HG03432 (cell line): Measurements from ENCODE around the gene LSMEM2.

Source experiments
- ATAC-seq: cut with Tn5 transposase; IDR thresholded peaks from one replicate; pipeline ENCODE4 v1.9.1; 2021; ENCODE audit warnings: mild to moderate bottlenecking, moderate library complexity; ENCODE audit not compliant: unreplicated experiment

LSMEM2 gene

DNA sequence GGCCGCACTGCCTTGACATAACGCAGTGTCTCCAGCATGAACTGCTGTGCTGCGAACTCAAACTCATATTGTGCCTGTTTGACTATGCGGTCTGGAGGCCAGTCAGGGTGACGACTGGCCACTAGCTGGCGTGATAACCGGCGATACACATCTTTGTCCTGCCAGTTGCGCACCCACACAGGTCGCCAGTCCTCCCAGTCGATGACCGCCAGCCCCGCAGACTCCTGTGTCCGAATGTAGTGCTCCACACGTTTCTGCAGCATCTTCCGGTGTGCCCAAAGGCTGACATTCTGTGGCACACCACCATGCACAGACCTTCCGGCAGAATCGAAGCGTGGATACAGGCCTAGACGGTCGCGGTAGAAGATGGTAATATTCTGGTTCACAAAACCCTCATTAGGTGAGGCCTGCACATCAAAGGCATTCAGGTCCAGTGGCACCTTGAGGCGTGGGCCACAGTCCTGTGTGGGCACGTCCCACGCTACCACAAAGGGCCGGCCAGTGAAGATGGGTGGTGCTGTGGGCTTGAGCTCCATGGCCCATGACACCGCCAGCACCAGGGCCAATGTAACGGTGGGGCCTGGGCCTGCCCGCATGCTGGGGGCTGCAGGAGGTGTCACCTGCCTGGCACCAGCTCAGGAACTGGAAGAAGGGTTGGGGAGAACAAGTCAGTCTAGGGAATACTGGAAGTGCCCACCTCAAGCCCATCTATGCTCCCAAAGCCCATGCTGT is 41.2 kb downstream of the LSMEM2 start:
- no peak for ATAC-seq

GRCh38 chr3:50320853-50321335 is 42.0 kb downstream of the LSMEM2 start:
- ATAC-seq: peak; percentile 53

DNA sequence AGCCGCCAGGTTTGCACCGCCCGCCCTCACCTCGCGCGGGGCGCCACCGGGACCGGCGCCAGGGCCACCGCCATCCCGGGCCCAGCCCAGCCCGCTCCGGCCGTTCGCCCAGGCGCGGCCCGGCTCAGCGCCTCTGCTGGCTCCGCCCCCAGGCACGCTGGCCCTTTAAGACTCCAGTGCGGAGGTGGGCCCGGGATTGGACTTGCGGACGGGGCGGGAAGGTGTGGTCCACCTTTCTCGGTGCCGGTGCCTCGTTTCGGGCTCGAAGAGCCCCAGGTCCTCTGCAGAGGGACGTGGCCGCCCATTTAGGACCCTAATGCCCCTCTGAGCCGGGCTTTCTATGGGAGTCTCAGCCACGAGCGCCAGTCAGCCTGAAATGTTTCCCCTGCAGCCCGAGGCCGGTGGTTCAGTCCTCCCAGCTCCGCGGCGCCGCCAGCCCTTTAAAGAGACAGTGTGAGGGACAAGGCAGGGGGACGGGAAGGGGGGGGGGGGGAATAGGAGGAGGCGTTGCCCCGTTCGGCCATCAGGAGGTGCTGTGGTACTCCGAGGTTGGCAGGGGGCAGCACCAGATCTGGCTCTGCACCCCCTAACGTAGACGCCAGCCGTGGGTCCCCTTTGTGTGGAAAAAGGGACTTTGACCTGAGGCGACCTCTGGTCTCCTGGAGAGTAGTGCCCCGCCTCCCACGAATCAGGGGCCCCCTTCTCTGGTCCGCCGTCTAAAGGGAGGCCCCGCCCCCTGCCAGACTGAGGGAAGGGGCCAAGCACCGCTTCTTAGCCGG is 42.6 kb downstream of the LSMEM2 start:
- peak; percentile 84 for ATAC-seq

DNA sequence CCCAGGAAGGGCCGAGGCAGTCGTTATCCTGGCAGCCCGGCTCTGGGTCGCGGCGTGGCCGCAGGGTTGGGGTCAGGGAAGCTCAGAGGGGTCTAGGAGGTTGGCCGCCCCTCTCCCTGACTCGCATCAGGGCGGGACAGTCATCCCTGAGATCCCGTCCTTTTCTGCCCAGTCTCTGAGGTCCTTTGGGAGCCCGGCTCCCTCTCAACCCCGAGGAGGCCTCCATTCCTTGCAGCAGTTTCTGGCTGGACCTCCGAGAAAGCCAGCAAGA is 43.2 kb downstream of the LSMEM2 start:
- no peak for ATAC-seq

DNA sequence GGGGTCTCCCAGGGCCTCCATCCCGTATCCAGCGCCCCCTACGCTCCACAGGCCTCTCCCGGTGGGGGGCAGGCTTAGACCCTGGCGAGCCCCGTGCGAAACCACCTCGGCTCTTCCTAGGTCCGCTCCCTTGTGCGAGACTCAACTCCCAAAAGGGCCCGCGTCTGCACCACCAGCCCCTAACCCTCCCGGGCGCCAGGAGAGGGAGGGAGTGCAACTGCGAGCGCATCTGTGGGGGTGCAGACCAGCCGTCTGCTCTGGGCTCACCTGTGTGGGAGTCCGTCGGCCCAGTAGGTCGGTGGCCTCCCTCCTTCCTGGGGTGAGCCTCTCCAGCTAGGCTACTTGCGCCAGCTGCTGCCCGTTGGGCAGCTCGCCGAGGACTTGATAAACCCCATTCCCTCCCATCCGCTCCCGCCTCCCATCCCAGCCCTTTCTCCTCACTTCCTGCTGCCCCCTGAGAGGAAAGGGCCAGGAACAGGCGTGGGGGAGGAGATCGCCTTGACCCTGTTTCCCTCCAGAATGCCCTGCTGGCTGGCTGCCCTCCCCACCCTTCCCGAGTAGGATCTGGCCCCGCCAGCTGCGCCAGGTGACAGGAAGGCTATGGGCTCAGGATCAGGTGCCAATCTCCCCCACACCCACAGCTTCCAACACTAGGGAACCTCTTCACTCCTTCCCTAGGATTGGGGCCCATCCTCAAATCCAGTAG is 43.7 kb downstream of the LSMEM2 start, which contains the start of gene HYAL2:
Gene HYAL2, minus strand, starts transcription at position 360 of the 706 bp plus-strand sequence. CDS start 2,256 bp downstream, outside the sequence.
- no peak for ATAC-seq

- no peak for ATAC-seq
Measured at GRCh38 chr3:50323092-50323600, 44.3 kb downstream of the LSMEM2 start.

DNA sequence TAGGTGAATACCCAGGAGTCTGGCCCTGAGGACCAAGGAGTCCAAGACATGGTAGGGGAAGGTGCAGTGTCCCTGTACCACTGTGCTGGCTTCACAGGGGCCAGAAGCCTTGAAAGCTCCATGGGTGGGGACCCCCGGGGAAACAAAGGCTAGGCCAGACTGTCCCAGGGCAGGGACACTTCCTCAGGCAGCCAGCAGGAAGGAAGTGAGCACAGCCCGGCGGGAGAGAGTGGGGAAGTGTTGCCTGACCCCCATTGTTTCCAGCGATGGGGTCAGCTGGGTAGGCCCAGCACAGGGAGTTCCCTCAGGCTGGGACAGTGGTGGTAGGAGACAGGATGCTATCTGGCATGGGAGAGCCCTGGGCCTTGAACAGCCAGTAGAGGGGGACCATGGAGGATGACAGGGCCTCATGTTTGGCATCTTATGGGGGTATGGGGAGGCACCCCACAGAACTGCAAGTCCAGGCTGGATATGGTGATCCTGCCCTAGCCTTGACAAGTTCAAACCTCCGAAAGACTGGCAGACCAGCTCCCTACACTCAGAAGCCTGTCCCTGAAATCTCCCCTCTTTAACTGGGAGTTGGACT is 44.8 kb downstream of the LSMEM2 start:
- no peak for ATAC-seq

- no peak for ATAC-seq
Measured at GRCh38 chr3:50324351-50325112, 45.6 kb downstream of the LSMEM2 start.

- ATAC-seq: no peak
Measured at GRCh38 chr3:50325113-50325480, 46.2 kb downstream of the LSMEM2 start.

- no peak for ATAC-seq
Measured at GRCh38 chr3:50325497-50326181, 46.8 kb downstream of the LSMEM2 start.

GRCh38 chr3:50326182-50326541 is 47.3 kb downstream of the LSMEM2 start:
- no peak for ATAC-seq

DNA sequence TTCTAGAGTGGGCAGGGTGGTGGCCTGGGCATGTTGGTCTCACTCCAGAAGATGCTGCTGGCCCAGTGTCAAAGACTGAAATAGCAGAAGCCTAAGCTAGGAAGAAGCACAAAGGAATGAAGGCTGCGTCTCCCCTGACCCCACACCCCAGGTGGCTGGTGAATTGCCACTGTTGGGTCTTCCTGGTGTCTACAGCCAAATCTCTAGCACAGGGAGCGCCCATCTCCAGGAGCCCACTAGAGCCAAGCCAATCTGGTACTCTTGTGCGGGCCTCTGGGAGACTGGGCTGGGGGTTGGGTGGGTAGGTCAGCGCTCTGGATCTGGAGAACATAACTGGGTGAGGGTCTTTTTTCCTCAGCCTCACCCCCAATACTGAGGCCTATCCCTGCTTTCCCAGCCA is 48.2 kb downstream of the LSMEM2 start:
- no peak for ATAC-seq

- ATAC-seq: peak; percentile 88
Measured at GRCh38 chr3:50327943-50328691, 49.2 kb downstream of the LSMEM2 start, which contains the start of gene TUSC2. Gene TUSC2 (minus strand): TSS chr3:50328223. CDS start chr3:50328099, 124 bp downstream.

DNA sequence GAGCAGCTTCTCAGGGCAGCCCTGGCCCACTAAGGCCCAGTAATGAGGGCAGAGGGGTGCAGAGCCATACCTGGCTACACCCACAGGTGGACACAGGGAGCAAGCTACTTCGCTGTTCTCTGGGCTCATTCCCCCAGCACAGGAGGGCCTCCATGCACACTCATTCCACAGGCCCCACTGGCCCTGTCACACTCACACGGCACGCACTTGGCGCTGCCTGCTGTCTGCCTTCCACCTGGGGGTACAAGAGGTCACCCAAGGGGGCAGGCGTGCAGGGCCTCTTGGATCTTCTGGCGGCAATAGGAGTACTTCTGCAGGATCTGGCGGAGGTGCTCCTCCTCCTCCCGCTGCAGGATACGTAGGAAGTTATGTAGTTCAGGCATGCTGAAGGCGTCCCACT is 51.4 kb downstream of the LSMEM2 start:
- ATAC-seq: no peak

DNA sequence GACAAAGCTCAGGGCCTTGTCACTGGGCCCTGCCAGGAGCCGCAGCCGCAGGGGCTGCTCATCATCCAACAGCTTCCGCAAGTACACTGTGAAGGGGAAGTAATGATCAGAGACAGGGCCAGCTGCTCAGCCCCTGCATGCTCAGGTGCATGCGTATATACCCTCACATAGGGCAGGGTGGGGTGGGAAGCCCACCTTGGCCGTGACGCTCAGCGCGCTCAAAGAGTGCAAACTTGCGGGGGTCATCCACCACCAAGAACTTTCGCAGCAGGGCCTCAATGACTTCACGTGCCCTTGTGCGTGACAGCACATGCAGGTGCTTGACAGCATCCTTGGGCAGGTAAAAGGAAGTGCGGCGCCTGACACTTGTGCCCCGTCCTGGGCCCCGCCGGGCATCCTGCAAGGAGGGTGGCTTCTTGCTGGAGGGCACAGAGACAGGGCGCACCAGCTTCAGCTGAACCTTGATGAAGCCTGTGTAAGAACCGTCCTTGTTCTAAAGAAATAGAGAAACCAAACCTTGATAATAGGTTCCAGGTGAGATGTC is 52.5 kb downstream of the LSMEM2 start:
- no peak for ATAC-seq

GRCh38 chr3:50333744-50334328 is 54.9 kb downstream of the LSMEM2 start:
- no peak for ATAC-seq

GRCh38 chr3:50334339-50335075 is 55.6 kb downstream of the LSMEM2 start:
- no peak for ATAC-seq
